ENCODE measurements around the gene GPR75. TPM values are rescaled to one million over a fixed set of nuclear protein-coding genes. Genes with fewer than 3 reads are reported as not detected.

Gene GPR75
- total RNA-seq, 1 donor from 2014 or later: 2.9 TPM

DNA sequence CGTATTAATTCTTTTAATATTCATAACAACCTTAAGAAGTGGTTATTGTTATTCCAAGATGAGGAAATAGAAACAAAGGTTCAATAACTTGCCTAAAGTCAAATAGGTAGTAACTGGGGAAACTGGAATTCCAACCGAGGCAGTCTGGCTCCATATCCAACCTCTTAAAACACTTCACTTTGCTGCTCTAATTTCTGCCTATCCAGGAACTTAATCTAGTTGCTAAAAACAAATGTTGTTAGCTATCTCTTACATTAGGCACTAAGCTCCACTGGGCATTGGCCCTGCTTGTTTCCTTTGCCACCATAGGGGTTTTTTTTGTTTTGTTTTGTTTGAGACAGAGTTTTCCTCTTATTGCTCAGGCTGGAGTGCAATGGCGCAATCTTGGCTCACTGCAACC, 48.2 kb downstream of the GPR75 start:
- DNase-seq (ENCODE audit: extremely low read depth, low read depth, low spot score): no peak

Other genes with a start within 250 kb of the GPR75 start
- 3.8 and 5.2 TPM in 2 replicates for gene CHAC2, start 92.2 kb downstream of the GPR75 start, total RNA-seq
- gene ASB3, start 73.0 kb downstream of the GPR75 start, total RNA-seq: 15.4 and 17.6 TPM in 2 replicates
- gene ERLEC1, start 72.9 kb downstream of the GPR75 start, total RNA-seq: 57.4 and 89.5 TPM in 2 replicates
- gene PSME4, start 111.0 kb upstream of the GPR75 start, total RNA-seq: 37.2 and 49.1 TPM in 2 replicates

Measured in glomerular endothelial cell (primary cell).